ENCODE measurements around the gene RAP2B.

The RAP2B gene

GRCh38 chr3:153169793-153170383 lies 7.9 kb downstream of the RAP2B start:
- no peak for TF ChIP-seq CTCF (IDR thresholded peaks at IDR 0.05; ENCODE audit: extremely low read depth, missing control alignments)
- DNase-seq (ENCODE audit: low spot score): no peak

- no peak for DNase-seq (ENCODE audit: low spot score)
- TF ChIP-seq CTCF (IDR thresholded peaks at IDR 0.05; ENCODE audit: extremely low read depth, missing control alignments): no peak
These were observed 9.2 kb downstream of the RAP2B start for GRCh38 chr3:153171256-153171655.

GRCh38 chr3:153171918-153172317 lies 9.9 kb downstream of the RAP2B start:
- TF ChIP-seq CTCF (IDR thresholded peaks at IDR 0.05; ENCODE audit: extremely low read depth, missing control alignments): no peak
- DNase-seq (ENCODE audit: low spot score): no peak

- no peak for TF ChIP-seq CTCF (IDR thresholded peaks at IDR 0.05; ENCODE audit: extremely low read depth, missing control alignments)
These were observed 11.1 kb downstream of the RAP2B start for GRCh38 chr3:153172796-153173757.

GRCh38 chr3:153173758-153174516 lies 11.9 kb downstream of the RAP2B start:
- TF ChIP-seq CTCF (IDR thresholded peaks at IDR 0.05; ENCODE audit: extremely low read depth, missing control alignments): no peak
- no peak for DNase-seq (ENCODE audit: low spot score)

More at GRCh38 chr3:153172796-153173757, 11.1 kb downstream of the RAP2B start:
- DNase-seq (ENCODE audit: low spot score): no peak

- no peak for TF ChIP-seq CTCF (IDR thresholded peaks at IDR 0.05; ENCODE audit: extremely low read depth, missing control alignments)
- DNase-seq (ENCODE audit: low spot score): no peak
These were observed 14.2 kb downstream of the RAP2B start for GRCh38 chr3:153176197-153176596.
